DMS153 (cell line): Measurements from ENCODE around the gene CD33.
"Not testable (repeated sequence)": the region's sequence is repeated elsewhere in the genome, so short reads cannot be mapped to it uniquely, and the experiment has no call there.

Experiments
- DNase-seq: peaks from one replicate; lab custom pipeline; 2025; lab: John Stamatoyannopoulos, UW

CD33 gene

GRCh38 chr19:51210874-51211361 lies 14.0 kb upstream of the CD33 start:
- not testable (repeated sequence) for DNase-seq

DNA sequence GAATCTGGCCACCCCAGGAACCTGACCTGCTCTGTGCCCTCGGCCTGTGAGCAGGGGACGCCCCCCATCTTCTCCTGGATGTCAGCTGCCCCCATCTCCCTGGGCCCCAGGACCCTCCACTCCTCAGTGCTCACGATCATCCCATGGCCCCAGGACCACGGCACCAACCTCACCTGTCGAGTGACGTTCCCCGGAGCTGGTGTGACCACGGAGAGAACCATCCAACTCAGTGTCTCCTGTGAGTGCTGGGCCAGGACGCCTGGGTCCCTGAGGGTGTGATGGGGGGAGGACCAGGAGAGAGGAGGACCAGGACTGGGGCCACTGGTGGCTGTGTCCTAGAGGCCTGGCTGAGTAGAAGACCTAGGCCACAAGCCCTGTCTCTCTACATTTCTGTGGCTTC lies 13.0 kb upstream of the CD33 start:
- DNase-seq, result no peak

GRCh38 chr19:51219307-51219706 lies 5.6 kb upstream of the CD33 start:
- no peak for DNase-seq

DNA sequence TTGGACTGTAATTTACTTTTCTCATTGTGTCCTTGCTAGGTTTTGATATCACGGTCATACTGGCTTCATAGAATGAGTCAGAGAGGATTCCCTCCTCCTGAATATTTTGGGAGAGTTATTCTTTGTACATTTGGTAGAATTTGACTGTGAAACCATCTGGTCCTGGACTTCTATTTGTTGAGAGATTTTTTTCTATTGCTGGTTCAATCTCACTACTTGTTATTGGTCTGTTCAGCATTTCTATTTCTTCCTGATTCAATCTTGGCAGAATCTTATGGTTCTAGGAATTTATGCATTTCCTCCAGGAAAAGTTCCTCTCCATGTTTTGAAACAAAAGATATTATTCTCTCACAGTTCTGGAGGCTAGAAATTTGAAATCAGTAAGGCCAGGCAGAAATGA lies 4.9 kb upstream of the CD33 start:
- DNase-seq, result no peak

DNA sequence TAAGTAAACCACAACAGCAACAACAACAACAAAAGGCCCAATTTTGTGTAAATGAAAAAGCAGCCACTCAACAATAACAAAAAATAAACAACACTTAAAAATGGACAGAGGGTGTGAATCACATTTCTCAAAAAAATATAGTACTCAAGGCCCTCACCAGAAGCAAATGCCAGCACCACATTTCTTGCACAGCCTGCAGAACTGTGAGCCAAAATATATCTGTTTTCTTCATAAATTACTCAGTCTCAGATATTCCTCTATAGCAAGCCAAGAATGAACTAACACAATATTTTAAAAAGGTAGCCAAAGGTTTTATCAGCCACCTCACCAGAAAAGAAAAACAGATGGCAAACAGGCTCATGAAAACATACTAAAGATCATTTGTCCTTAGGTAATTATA lies 3.9 kb upstream of the CD33 start:
- DNase-seq, result no peak

DNA sequence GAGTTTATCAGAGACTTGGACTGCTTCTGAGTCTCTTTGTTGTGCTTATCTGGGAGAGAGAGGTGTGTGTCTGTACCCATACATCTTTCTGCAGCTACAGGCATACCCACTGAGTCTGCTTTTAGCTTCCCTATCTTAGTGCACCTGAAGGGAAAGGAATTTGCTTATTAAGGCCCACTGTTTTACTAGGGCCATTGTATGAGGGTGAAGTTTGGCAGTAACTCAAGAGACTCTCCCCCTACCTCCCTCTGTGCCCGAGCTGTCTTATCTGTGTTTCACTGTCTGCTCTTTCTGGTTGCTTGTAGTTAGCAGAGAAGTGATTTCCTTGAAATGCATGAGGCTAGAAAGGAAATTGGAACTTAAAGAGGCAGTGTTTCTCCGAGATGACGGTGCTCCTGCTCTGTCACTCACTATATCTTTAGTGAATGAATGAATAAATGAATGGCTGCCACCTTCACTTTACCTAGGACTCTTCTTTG lies 678 bp upstream of the CD33 start:
- no peak for DNase-seq

- DNase-seq, result no peak
These were observed 1.2 kb downstream of the CD33 start for GRCh38 chr19:51226067-51226466.

- DNase-seq, result no peak
These were observed 2.4 kb downstream of the CD33 start for GRCh38 chr19:51227326-51227725.

GRCh38 chr19:51227966-51228365 lies 3.1 kb downstream of the CD33 start:
- no peak for DNase-seq

- no peak for DNase-seq
These were observed 16.0 kb downstream of the CD33 start for GRCh38 chr19:51240866-51241265.

GRCh38 chr19:51242881-51243630 lies 18.2 kb downstream of the CD33 start:
- DNase-seq, result no peak

- DNase-seq, result no peak
These were observed 21.3 kb downstream of the CD33 start for GRCh38 chr19:51246164-51246552.

GRCh38 chr19:51247972-51248590 lies 23.2 kb downstream of the CD33 start:
- DNase-seq, result no peak

GRCh38 chr19:51250786-51251467 lies 26.0 kb downstream of the CD33 start, which contains the start of gene SIGLECL1:
Gene SIGLECL1 (plus strand): TSS chr19:51251080. CDS start chr19:51264073, 12,993 bp downstream.
- no peak for DNase-seq

GRCh38 chr19:51251468-51251820 lies 26.6 kb downstream of the CD33 start:
- no peak for DNase-seq

GRCh38 chr19:51252306-51253079 lies 27.6 kb downstream of the CD33 start:
- no peak for DNase-seq

GRCh38 chr19:51253088-51253806 lies 28.4 kb downstream of the CD33 start:
- no peak for DNase-seq

GRCh38 chr19:51256155-51256625 lies 31.3 kb downstream of the CD33 start:
- no peak for DNase-seq

DNA sequence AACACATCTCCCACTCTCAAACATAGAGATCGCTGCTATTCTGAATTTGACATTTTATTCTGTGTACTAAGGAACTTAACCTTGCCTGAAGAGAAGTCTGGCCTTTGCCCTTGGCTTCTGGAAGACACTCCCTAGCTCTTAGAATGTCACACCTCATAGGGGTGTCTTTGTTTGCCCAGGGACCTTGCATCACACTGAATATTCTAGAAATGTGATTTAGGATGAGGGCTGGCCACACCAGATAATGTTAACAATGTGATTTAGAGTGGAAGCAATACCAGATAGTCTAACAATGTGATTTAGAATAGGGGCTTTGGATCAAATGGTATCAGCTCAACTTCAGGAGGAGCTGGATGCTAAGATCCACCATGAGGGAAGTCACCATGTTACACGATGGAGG lies 32.6 kb downstream of the CD33 start:
- DNase-seq, result no peak

GRCh38 chr19:51258165-51259160 lies 33.6 kb downstream of the CD33 start:
- DNase-seq, result no peak
